SW 1271 (cell line): ENCODE data around the gene TRPM3.

Experiments used
- DNase-seq, 2 experiments: peaks; one replicate each; lab custom pipeline; 2025; lab: John Stamatoyannopoulos, UW

The TRPM3 gene

DNA sequence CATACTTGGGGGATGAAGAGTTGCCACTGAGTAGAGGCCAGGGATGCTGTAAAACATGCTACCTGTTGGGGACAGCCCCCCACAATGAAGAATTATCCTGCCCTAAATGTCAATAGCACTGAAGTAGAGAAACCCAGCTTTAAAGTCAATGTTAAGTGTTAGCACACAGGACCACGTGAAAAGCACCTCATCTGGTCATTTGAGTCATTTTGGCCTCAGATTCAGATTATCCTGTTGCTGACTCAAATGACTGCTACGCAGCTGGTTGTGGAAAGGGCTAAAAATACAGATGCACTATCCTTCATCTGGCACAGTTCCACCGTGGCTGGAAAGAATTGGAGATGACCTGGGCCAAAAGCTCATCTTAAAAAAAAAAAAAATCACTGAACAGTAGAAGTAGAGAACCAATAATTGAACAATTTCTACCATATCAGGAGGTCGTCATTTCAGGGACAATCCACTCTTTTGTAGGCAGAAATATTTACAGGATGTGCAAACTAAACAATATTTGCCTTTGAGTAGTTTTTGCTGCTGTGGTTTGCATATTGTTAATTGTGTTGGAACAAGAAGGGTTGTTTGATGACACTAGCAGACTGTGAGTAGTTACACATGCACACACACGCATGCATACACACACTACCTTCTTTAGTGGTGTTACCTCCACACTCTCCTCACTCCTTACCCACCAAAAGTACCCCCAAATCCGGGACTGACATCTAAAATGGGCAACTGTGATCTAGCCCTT is 511.7 kb downstream of the TRPM3 start:
- no peak for DNase-seq

DNA sequence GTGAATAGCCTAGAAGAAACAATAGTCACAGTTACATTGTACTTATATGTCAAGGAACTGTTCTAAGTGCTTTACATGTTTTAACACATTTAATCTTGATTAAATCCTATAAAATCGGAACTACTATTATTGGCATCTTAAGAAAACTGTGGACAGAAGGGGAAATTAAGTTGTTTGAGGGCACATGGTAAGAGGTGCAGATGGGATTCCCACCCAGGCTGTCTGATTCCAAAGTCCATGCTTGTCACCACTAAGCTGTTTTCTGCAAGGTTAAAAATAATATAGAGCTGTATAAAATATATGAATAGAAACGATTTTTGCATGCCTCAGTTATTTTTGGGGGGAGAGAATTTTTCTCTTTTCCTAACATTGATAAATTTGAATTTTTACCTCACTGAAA is 512.4 kb downstream of the TRPM3 start:
- DNase-seq: no peak

DNA sequence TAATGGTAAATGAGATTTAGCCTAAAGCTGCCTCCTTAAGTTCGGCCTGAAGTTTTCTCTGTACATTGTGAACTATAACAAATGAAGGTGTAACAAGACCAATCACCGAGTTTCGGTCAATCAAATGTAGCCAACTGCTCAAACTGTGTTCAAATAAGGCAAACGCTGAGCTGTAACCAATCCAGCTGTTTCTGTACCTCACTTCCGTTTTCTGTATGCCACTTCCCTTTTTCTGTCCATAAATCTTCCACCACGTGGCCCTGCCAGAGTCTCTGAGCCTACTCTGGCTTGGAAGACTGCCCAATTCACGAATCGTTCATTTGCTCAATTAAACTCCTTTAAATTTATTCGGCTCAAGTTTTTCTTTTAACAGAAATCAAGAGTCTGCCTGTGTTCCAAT is 513.5 kb downstream of the TRPM3 start:
- DNase-seq: no peak

DNA sequence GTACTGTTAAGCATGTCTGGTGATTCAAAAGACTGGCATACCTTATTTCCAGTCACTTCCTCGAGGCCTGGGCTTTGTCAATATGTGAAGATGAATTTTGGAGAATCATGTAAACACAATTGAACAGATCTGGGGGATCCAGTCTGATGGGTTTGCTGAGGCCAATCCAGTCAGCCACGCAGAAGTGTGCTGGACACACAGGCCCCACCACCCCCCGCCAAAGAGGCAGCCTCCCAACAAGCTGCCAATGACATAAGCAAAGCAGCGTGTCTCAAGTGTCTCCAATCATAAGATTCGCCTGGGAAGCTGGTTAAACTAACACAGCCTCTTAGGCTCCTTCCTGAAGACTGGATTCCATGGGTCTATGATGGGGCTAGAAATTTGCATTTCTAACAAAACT is 514.1 kb downstream of the TRPM3 start:
- DNase-seq: no peak

GRCh38 chr9:70603020-70603411 is 518.4 kb downstream of the TRPM3 start:
- DNase-seq: no peak

DNA sequence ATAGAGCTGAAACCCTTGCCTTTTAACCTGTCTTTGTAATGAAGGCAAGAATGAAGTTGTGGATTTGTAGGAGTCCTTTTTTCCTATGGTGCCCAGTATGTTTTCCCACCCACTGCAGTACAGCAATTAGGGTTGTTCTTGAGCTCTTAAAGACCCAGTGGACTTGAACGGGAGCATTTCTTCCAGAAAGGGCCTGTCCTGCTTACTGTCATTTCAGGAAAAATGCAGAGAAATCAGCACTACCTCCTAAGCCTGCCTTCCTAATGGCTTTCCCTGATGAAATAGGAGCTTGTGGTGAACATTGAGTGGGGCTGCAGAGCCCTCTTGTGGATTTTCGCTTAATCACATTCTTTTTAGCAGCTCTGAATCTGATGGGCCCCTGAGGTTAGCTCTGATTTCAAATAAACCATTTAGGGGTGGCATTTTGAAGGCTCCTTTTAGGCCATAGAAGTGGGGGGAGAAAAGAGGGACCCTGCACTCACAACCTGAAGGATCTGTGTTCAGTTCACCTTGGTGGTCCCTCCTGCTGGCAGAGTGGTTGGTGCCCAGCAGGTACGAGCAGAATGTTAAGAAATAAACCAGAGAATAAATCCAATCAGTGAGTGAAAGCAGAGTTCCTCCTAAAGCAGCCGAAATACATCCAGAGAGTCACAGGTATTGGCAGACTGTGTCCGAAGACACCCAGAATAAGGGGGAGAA is 519.0 kb downstream of the TRPM3 start:
- DNase-seq: peak; percentile 35 to 71

- no peak for DNase-seq
Observed at GRCh38 chr9:70601000-70601951, 520.1 kb downstream of the TRPM3 start.

GRCh38 chr9:70600506-70600905 is 520.9 kb downstream of the TRPM3 start:
- no peak for DNase-seq

DNA sequence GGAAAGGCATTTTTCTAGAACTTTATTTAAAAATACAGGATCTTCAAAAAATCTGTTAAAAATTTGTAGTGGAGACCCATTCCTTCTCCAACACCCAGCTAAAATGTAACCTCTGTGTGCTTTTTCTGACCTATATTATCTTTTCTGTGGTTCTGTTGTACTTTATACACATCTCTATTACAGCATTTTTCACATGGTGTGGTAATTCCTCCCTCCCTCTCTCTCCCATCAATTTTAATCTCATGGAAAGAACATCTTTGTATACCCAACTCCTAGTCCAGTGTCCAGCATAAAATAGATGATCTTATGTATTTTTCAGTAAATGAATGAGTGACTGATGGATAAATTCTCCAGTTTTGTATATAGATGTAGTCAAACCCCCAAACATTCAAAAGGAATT is 523.5 kb downstream of the TRPM3 start:
- DNase-seq: no peak

- DNase-seq: no peak
Observed at GRCh38 chr9:70595211-70595610, 526.2 kb downstream of the TRPM3 start.

- no peak for DNase-seq
Observed at GRCh38 chr9:70594386-70594944, 527.0 kb downstream of the TRPM3 start.

- no peak for DNase-seq
Observed at GRCh38 chr9:70593241-70593640, 528.2 kb downstream of the TRPM3 start.

GRCh38 chr9:70590315-70590677 is 531.1 kb downstream of the TRPM3 start:
- no peak for DNase-seq

DNA sequence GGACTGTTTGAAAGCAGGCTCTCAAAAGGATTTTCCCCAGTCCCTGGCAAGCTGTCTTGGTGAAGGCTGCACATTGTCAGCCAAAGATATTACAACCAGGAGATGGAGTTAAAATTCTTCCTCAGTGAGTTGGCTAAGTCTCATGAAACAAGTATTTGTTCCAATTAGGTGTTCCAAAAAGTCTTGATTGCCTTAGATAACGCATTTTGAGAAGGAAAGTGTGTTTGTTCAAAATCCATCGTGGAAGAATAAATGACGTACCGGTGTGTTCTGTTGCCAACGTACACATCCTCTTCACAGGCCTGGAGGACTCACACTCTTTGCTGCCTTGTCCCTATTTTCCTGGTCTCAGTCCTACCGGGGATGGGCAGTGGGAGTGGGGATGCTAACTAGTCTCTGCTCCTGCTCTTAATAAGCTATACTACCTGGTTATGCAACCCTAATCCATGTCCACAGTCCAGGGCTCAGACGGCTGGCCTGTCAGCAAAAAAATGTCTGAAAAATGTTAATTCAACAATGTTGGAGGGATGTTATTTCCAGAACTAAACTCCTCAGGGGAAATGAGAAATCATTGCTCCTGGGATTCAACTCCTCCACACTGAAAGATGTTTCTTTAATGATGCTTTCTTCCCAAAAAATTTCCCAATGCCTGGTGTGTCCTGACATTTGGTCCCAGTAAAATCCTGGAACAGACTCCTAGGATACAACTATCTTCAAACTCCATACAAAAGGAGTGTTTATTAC is 531.7 kb downstream of the TRPM3 start:
- no peak for DNase-seq

DNA sequence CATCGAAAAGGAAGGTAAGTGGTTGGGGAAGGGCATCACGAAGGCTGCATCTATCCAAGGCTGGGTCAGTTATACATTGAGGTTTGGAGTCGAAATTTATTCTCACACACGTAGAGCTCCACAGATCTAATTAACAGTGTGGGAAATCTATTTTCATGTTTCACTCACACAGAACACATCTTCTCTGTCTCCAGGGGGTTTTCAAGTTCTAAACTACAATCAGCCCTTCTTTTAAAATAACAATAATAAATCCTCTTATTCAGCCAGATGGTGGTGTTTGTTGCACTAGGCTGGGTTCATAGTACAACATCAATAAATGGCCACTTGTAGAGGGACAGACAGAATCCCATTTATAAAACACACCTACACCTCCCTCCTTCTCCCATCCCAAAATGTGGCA is 532.4 kb downstream of the TRPM3 start:
- DNase-seq: no peak

DNA sequence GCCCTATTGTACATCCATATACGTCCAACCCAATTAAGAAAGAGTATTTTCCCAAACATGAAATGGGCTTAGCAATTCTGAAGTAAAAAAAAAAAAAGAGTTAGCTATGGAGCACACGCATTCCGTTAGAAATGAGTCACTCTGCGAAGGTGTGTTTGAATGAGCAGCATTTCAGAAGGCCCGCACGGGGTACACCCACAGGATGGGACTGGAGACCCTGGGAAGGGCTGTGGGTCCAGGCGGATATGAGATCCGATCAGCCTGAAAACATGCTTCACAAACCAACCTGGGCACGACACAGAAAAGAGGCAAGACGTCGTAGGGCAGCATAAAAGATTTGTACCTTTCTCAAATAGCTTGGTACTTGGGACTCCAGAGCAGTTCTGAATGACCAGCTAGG is 533.0 kb downstream of the TRPM3 start:
- no peak for DNase-seq

- no peak for DNase-seq
Observed at GRCh38 chr9:70587201-70587600, 534.2 kb downstream of the TRPM3 start.

- no peak for DNase-seq
Observed at GRCh38 chr9:70586476-70586875, 534.9 kb downstream of the TRPM3 start.

DNA sequence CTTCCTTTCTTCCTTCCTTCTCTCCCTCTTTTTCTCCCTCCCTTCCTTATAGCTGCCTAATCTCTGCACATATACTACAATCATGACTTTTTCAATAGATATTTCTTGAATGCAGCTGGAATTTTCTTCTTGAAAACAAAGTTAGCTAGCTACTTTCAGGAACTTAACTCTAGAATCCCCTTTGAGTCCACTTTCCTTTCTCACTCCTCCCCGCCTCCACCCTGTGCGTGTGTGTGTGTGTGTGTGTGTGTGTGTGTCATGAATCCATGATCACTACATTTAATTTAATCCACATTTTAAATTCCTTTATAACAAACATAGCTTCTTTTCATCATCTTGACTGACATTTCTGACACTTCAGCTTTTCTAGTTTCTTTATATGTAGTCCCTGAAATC is 539.5 kb downstream of the TRPM3 start:
- DNase-seq: no peak

- no peak for DNase-seq
Observed at GRCh38 chr9:70581214-70581954, 540.0 kb downstream of the TRPM3 start.

DNA sequence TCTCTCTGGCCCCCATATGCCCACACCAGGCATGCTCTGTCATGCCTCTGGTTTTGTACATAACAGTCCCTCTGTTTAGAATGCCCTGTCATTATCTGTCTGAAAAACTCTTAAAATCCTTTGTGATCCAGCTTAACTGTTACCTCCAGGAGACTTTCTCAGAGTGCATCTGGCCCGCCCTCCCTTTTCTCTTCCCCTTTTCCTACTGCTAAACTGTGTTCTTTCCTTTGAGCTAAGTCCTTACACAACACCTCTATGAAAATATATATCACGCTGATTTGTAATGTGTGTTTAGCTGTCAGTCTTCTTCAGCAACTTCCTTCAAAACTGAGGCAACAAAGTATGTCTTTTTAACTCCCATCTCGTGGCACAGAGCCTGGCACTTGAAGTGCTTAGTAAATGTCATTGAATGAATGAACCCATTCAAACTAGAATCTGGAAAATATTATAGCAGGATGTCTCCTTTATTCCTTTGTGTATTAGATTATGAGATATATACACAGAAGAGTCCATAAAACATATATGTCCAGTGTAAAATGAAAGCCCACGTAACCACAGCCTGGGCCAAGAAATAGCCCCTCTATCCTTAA is 540.7 kb downstream of the TRPM3 start:
- no peak for DNase-seq
